Mesendoderm (in vitro differentiated cells): ENCODE measurements around the gene ZAR1L.

Source experiments
- DNase-seq: peaks from one replicate; pipeline ENCODE4 v3.0.0; 2013
- H2AK5ac ChIP-seq: 2 replicates; pipeline ENCODE4 v1.6.1; 2013; ENCODE audit warnings: low read length, inconsistent platforms
- H2BK120ac ChIP-seq: 2 replicates; pipeline ENCODE4 v1.6.1; 2013; ENCODE audit warnings: low read depth, mild to moderate bottlenecking, low read length, moderate library complexity, mixed read lengths
- H2BK15ac ChIP-seq: replicated peaks from 2 replicates; pipeline ENCODE4 v1.6.1; 2013; ENCODE audit warnings: low read depth, mild to moderate bottlenecking, moderate library complexity
- H2BK5ac ChIP-seq: 2 replicates; pipeline ENCODE4 v1.6.1; 2013; ENCODE audit warnings: low read length, inconsistent platforms
- H3K18ac ChIP-seq: 2 replicates; pipeline ENCODE4 v1.6.1; 2013; ENCODE audit warnings: mild to moderate bottlenecking, low read length, mixed read lengths
- H3K23ac ChIP-seq: one replicate; pipeline ENCODE4 v1.6.1; 2013; ENCODE audit warnings: low read length
- H3K27ac ChIP-seq: 2 replicates; pipeline ENCODE4 v1.5.1; 2013; ENCODE audit warnings: low read depth, mild to moderate bottlenecking, inconsistent platforms, low read length, moderate library complexity
- H3K27me3 ChIP-seq: 2 replicates; pipeline ENCODE4 v1.6.1; 2013; ENCODE audit warnings: low read length, control low read depth, mild to moderate bottlenecking, inconsistent platforms; ENCODE audit not compliant: insufficient read depth, poor library complexity
- H3K36me3 ChIP-seq: 2 replicates; pipeline ENCODE4 v1.6.1; 2013; ENCODE audit warnings: low read length, inconsistent platforms; ENCODE audit not compliant: control insufficient read depth, insufficient read depth
- H3K4ac ChIP-seq: one replicate; pipeline ENCODE4 v1.6.1; 2013; ENCODE audit warnings: low read depth, mild to moderate bottlenecking, low read length, moderate library complexity
- H3K4me1 ChIP-seq: 2 replicates; pipeline ENCODE4 v1.6.1; 2013; ENCODE audit warnings: low read depth, low read length, inconsistent platforms; ENCODE audit not compliant: control insufficient read depth
- H3K4me2 ChIP-seq: 2 replicates; pipeline ENCODE4 v1.6.1; 2013; ENCODE audit warnings: low read length
- H3K4me3 ChIP-seq: 2 replicates; pipeline ENCODE4 v1.5.1; 2013; ENCODE audit warnings: mild to moderate bottlenecking, low read length
- H3K56ac ChIP-seq: one replicate; pipeline ENCODE4 v1.6.1; 2013; ENCODE audit warnings: low read length
- H3K79me1 ChIP-seq: 2 replicates; pipeline ENCODE4 v1.6.1; 2013; ENCODE audit warnings: low read length, inconsistent platforms
- H3K79me2 ChIP-seq: 2 replicates; pipeline ENCODE4 v1.6.1; 2013; ENCODE audit warnings: mild to moderate bottlenecking, low read length; ENCODE audit not compliant: control insufficient read depth, insufficient read depth
- H3K9ac ChIP-seq: 2 replicates; pipeline ENCODE4 v1.6.1; 2013; ENCODE audit warnings: low read length, inconsistent platforms
- H4K5ac ChIP-seq: one replicate; pipeline ENCODE4 v1.6.1; 2013; ENCODE audit warnings: low read length
- H4K8ac ChIP-seq: one replicate; pipeline ENCODE4 v1.6.1; 2013; ENCODE audit warnings: low read depth, mild to moderate bottlenecking, control low read depth, low read length, moderate library complexity
- WGBS: extraction: QIAGEN DNeasy Blood & Tissue Kit; methylation state at CpG from one replicate; pipeline ENCODE4 v1.1.7; 2013; ENCODE audit warnings: low lambda C conversion rate, missing lambda C conversion rate; ENCODE audit not compliant: insufficient coverage; ENCODE audit errors: extremely low coverage; 5-methylcytosine and 5-hydroxymethylcytosine counted together

The ZAR1L gene

DNA sequence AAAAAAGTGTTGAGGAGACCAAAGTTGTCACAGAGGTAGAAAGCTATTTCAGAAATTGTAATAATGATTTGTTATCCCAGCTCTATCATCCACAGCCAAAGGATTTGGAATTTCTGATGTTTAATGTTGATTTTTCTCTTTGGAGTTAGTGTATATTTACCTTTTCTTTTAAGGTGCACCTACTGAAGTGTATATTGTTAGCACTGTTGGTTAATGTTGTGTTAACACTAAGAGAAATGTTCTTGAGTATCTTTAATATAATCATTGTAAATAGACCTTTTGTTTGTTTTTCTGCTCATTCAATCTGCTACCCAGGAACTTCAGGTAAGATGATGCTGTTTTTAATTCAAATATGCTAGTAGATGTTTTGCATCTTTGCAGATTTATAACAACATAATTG lies 57.5 kb downstream of the ZAR1L start:
- Histone ChIP-seq H3K79me1 (no peaks in the 10 kb centered on the region), H3K27ac (no peak overlapping the region), H4K8ac (no peak overlapping the region), H2BK15ac (no peak overlapping the region), H3K79me2 (no peaks in the 10 kb centered on the region), H2BK120ac (no peak overlapping the region), H3K4me2 (no peak overlapping the region), H3K4me3 (no peak overlapping the region), H3K4ac (no peak overlapping the region), H4K5ac (no peak overlapping the region), H3K36me3 (no peaks in the 10 kb centered on the region), H3K9ac (no peak overlapping the region), H2BK5ac (no peak overlapping the region), H3K27me3 (no peaks in the 10 kb centered on the region), H3K18ac (no peak overlapping the region), H3K4me1 (no peaks in the 10 kb centered on the region), H2AK5ac (no peak overlapping the region), H3K23ac (no peak overlapping the region), H3K56ac (no peak overlapping the region)
- no peak for DNase-seq

DNA sequence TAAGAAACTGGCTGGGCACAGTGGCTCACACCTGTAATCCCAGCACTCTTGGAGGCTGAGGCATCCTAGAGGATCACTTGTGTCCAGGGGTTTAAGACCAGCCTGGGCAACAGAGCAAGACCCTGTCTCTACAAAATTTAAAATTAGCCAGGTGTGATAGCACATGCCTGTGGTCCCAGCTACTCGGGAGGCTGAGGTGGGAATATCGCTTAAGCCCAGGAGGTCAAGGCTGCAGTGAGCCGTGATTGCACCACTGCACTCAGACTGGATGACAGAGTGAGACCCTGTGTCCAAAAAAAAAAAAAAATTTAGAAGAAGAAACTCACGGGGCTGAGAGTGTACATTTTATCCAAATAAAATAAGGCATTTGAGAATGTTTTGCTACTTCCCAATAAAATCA lies 58.9 kb downstream of the ZAR1L start:
- no peak overlapping the region for H3K4ac ChIP-seq
- no peaks in the 10 kb centered on the region for H3K79me2 ChIP-seq
- no peak overlapping the region for H3K56ac ChIP-seq
- H2BK15ac ChIP-seq = no peak overlapping the region
- no peak overlapping the region for H3K18ac ChIP-seq
- H3K36me3 ChIP-seq = no peaks in the 10 kb centered on the region
- H3K4me3 ChIP-seq = no peak overlapping the region
- H3K9ac ChIP-seq = no peak overlapping the region
- WGBS = no CpG with 5 or more reads among the region's 4 CpGs
- no peaks in the 10 kb centered on the region for H3K4me1 ChIP-seq
- H4K8ac ChIP-seq = no peak overlapping the region
- H2BK5ac ChIP-seq = no peak overlapping the region
- H3K27ac ChIP-seq = no peak overlapping the region
- H3K23ac ChIP-seq = no peak overlapping the region
- DNase-seq = no peak
- H3K79me1 ChIP-seq = no peaks in the 10 kb centered on the region
- no peak overlapping the region for H4K5ac ChIP-seq
- H2AK5ac ChIP-seq = no peak overlapping the region
- H3K4me2 ChIP-seq = no peak overlapping the region
- H2BK120ac ChIP-seq = no peak overlapping the region
- H3K27me3 ChIP-seq = no peaks in the 10 kb centered on the region

DNA sequence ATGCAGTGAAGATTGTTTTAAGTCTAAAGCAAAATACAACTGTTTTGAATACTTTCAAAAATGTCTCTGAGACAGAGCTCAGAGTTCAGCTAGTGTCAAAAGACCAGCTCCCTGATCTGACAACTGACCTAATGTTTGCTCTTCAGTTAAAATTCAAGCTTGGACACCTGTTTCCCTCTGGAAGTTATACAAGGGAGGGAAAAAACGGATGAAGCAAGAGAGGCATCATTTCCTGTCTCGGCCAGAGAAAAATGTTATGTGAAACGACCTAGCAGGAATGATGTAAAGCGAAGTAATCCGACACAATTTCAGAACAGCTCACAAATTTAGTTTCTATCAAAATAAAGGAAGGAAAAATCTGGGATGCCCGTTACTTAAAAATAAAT lies 59.4 kb downstream of the ZAR1L start:
- H3K9ac ChIP-seq = no peak overlapping the region
- no peaks in the 10 kb centered on the region for H3K79me2 ChIP-seq
- no peak overlapping the region for H3K4ac ChIP-seq
- no peak overlapping the region for H3K23ac ChIP-seq
- H2BK5ac ChIP-seq = no peak overlapping the region
- no peaks in the 10 kb centered on the region for H3K79me1 ChIP-seq
- H2BK15ac ChIP-seq = no peak overlapping the region
- H3K4me2 ChIP-seq = no peak overlapping the region
- H4K8ac ChIP-seq = no peak overlapping the region
- no peak overlapping the region for H3K56ac ChIP-seq
- no peak overlapping the region for H2AK5ac ChIP-seq
- H4K5ac ChIP-seq = no peak overlapping the region
- H3K4me1 ChIP-seq = no peaks in the 10 kb centered on the region
- no peak overlapping the region for H3K18ac ChIP-seq
- no peaks in the 10 kb centered on the region for H3K27me3 ChIP-seq
- no peaks in the 10 kb centered on the region for H3K36me3 ChIP-seq
- no peak overlapping the region for H3K27ac ChIP-seq
- WGBS = no CpG with 5 or more reads among the region's 6 CpGs
- no peak overlapping the region for H3K4me3 ChIP-seq
- no peak for DNase-seq
- H2BK120ac ChIP-seq = no peak overlapping the region

DNA sequence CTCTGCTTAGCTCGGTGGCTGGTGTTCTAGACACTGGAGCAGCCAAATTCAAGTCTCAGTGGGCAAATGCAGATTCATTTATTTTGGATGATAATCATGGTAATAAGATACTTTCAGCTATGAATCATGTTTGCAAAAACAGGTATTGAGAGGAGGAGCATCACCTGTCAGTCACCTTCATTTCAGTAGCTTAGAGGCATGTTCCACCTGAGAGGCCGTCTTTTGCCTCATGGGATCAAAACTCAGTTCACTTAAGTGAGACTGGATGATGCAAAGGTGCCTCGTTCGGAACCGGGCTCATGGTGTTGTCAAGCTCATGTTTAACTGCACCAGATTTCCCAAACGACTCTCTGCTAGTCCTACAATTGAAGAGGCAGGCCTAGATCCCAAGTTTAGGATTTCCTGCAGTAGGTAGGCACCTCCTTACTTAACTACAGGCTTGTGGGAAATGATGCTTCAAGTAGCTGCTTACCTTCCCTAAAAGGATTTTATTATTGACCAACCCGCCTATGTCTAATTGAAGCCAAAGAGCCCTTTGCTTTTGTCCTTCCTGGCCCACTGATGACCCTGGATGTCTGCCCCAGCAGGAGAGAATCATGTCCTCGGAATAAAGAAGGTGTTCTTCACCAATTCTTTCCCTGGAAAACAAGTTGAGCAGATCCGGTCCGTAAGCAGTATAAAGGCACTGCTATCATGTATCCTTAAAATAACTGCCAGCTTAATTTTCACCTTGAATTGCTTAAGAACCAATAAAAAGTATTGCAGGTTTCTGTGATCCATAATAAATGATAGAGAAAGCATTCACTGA lies 60.0 kb downstream of the ZAR1L start:
- H2BK5ac ChIP-seq = no peak overlapping the region
- no peak overlapping the region for H2BK120ac ChIP-seq
- H2AK5ac ChIP-seq = no peak overlapping the region
- DNase-seq = no peak
- no peak overlapping the region for H3K4me2 ChIP-seq
- H3K79me2 ChIP-seq = no peaks in the 10 kb centered on the region
- WGBS = no CpG with 5 or more reads among the region's 10 CpGs
- no peak overlapping the region for H3K9ac ChIP-seq
- H4K5ac ChIP-seq = no peak overlapping the region
- no peaks in the 10 kb centered on the region for H3K27me3 ChIP-seq
- no peaks in the 10 kb centered on the region for H3K36me3 ChIP-seq
- no peak overlapping the region for H4K8ac ChIP-seq
- no peak overlapping the region for H2BK15ac ChIP-seq
- H3K18ac ChIP-seq = no peak overlapping the region
- no peak overlapping the region for H3K4ac ChIP-seq
- no peaks in the 10 kb centered on the region for H3K4me1 ChIP-seq
- no peak overlapping the region for H3K23ac ChIP-seq
- H3K27ac ChIP-seq = no peak overlapping the region
- no peak overlapping the region for H3K56ac ChIP-seq
- no peak overlapping the region for H3K4me3 ChIP-seq
- H3K79me1 ChIP-seq = no peaks in the 10 kb centered on the region

DNA sequence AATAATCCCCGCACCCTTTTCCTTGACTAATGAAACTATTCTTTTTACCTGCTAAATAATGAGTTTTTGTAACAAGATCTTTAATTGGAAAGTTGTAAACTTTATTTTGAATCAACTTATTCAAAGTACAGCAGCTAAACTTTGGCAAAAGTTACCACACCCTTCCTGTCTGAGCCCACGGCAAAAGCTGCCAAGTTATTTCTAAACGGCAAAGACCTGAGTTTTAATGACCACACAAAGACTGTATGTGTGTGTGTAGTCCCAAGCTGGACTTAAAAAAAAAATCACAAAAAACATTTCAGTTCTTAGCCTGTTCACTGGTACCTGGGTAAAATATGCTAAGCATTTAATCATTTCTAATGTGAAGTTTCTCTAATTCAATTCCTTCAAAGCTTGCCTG lies 60.7 kb downstream of the ZAR1L start:
- H3K4me2 ChIP-seq = no peak overlapping the region
- H2BK15ac ChIP-seq = no peak overlapping the region
- no peaks in the 10 kb centered on the region for H3K79me2 ChIP-seq
- no peak overlapping the region for H3K23ac ChIP-seq
- no peak overlapping the region for H4K5ac ChIP-seq
- no peak overlapping the region for H3K9ac ChIP-seq
- H3K56ac ChIP-seq = no peak overlapping the region
- no peak overlapping the region for H2BK5ac ChIP-seq
- no peak overlapping the region for H4K8ac ChIP-seq
- H3K79me1 ChIP-seq = no peaks in the 10 kb centered on the region
- H3K18ac ChIP-seq = no peak overlapping the region
- H3K4me3 ChIP-seq = no peak overlapping the region
- no peak overlapping the region for H3K4ac ChIP-seq
- H3K4me1 ChIP-seq = no peaks in the 10 kb centered on the region
- DNase-seq = no peak
- H3K36me3 ChIP-seq = no peaks in the 10 kb centered on the region
- no peak overlapping the region for H3K27ac ChIP-seq
- no peaks in the 10 kb centered on the region for H3K27me3 ChIP-seq
- no CpG with 5 or more reads among the region's 3 CpGs for WGBS
- H2BK120ac ChIP-seq = no peak overlapping the region
- H2AK5ac ChIP-seq = no peak overlapping the region

DNA sequence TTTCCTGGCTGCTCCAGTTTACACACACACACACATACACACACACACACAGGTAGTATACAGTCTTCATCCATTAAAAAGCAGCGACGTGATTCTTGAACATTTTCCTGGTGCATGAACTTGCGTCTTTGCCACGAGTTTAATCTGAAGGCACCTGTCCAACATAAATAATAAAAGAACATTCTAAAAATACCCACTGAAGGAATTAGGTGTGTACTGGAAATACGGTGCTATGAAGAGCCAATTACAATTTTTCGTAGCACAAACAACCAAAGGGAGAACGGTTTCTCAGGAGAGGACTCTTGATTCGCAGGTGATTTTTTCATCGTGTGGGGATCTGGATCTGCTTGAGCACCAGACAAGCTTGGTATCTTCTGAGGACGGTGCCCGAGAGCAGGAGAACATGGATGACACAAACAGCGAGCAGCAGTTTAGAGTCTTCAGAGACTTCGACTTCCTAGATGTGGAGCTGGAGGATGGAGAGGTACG lies 61.2 kb downstream of the ZAR1L start:
- no peak overlapping the region for H3K56ac ChIP-seq
- H3K4ac ChIP-seq = no peak overlapping the region
- no peak overlapping the region for H4K5ac ChIP-seq
- H3K23ac ChIP-seq = no peak overlapping the region
- no peaks in the 10 kb centered on the region for H3K79me1 ChIP-seq
- no peak overlapping the region for H3K4me3 ChIP-seq
- no peak overlapping the region for H2AK5ac ChIP-seq
- no peak overlapping the region for H3K9ac ChIP-seq
- no peak overlapping the region for H2BK15ac ChIP-seq
- H3K79me2 ChIP-seq = no peaks in the 10 kb centered on the region
- H3K4me1 ChIP-seq = no peaks in the 10 kb centered on the region
- no peak overlapping the region for H3K4me2 ChIP-seq
- H3K36me3 ChIP-seq = no peaks in the 10 kb centered on the region
- H3K18ac ChIP-seq = no peak overlapping the region
- H3K27ac ChIP-seq = no peak overlapping the region
- H4K8ac ChIP-seq = no peak overlapping the region
- WGBS = no CpG with 5 or more reads among the region's 14 CpGs
- H2BK120ac ChIP-seq = no peak overlapping the region
- H2BK5ac ChIP-seq = no peak overlapping the region
- no peak for DNase-seq
- H3K27me3 ChIP-seq = no peaks in the 10 kb centered on the region
